A549 treated with AZD9567 at 1 μM for 4 hours (cell line): ENCODE data around the gene USP17L24. TPM values are rescaled to one million over a fixed set of nuclear protein-coding genes. Genes with fewer than 3 reads are reported as not detected.

Experiments used
- total RNA-seq: library from RNA; stranded (reverse); fragments of 200-300 nt; extraction: Qiagen RNA extraction; gene quantifications from 5 replicates; pipeline ENCODE4 v1.2.3, GENCODE V29; 2022; ENCODE audit not compliant: insufficient read depth

USP17L24 gene, protein sequence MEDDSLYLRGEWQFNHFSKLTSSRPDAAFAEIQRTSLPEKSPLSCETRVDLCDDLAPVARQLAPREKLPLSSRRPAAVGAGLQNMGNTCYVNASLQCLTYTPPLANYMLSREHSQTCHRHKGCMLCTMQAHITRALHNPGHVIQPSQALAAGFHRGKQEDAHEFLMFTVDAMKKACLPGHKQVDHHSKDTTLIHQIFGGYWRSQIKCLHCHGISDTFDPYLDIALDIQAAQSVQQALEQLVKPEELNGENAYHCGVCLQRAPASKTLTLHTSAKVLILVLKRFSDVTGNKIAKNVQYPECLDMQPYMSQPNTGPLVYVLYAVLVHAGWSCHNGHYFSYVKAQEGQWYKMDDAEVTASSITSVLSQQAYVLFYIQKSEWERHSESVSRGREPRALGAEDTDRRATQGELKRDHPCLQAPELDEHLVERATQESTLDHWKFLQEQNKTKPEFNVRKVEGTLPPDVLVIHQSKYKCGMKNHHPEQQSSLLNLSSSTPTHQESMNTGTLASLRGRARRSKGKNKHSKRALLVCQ
- total RNA-seq: not detected in 5 replicates

DNA sequence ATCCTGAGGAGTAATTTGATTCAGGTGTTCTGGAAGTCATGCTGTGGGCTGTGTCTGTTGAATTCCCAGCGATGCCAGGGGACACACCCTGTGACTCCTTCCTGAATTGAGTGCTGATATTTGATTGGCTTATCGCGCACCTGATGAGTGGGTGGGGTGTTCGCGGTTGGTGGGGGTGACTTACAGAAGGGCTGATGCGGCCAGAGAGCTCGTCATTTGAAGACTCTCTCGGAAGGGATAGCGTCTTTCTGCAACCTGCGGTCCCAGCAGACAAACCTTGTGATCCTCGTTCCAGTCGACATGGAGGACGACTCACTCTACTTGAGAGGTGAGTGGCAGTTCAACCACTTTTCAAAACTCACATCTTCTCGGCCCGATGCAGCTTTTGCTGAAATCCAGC, at the start of gene USP17L24:
TSS of gene USP17L24 (plus strand) at position 301 of the 400 bp plus-strand sequence. CDS start at position 301, 0 bp downstream.

DNA sequence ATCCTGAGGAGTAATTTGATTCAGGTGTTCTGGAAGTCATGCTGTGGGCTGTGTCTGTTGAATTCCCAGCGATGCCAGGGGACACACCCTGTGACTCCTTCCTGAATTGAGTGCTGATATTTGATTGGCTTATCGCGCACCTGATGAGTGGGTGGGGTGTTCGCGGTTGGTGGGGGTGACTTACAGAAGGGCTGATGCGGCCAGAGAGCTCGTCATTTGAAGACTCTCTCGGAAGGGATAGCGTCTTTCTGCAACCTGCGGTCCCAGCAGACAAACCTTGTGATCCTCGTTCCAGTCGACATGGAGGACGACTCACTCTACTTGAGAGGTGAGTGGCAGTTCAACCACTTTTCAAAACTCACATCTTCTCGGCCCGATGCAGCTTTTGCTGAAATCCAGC, 4.6 kb downstream of the USP17L24 start, which contains the start of gene USP17L25:
TSS of gene USP17L25 (plus strand) at position 301 of the 400 bp plus-strand sequence. CDS start at position 301, 0 bp downstream.

DNA sequence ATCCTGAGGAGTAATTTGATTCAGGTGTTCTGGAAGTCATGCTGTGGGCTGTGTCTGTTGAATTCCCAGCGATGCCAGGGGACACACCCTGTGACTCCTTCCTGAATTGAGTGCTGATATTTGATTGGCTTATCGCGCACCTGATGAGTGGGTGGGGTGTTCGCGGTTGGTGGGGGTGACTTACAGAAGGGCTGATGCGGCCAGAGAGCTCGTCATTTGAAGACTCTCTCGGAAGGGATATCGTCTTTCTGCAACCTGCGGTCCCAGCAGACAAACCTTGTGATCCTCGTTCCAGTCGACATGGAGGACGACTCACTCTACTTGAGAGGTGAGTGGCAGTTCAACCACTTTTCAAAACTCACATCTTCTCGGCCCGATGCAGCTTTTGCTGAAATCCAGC, 9.4 kb downstream of the USP17L24 start, which contains the start of gene USP17L26:
TSS of gene USP17L26 (plus strand) at position 301 of the 400 bp plus-strand sequence. CDS start at position 301, 0 bp downstream.

DNA sequence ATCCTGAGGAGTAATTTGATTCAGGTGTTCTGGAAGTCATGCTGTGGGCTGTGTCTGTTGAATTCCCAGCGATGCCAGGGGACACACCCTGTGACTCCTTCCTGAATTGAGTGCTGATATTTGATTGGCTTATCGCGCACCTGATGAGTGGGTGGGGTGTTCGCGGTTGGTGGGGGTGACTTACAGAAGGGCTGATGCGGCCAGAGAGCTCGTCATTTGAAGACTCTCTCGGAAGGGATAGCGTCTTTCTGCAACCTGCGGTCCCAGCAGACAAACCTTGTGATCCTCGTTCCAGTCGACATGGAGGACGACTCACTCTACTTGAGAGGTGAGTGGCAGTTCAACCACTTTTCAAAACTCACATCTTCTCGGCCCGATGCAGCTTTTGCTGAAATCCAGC, 14.1 kb downstream of the USP17L24 start, which contains the start of gene USP17L5:
TSS of gene USP17L5 (plus strand) at position 301 of the 400 bp plus-strand sequence. CDS start at position 301, 0 bp downstream.

DNA sequence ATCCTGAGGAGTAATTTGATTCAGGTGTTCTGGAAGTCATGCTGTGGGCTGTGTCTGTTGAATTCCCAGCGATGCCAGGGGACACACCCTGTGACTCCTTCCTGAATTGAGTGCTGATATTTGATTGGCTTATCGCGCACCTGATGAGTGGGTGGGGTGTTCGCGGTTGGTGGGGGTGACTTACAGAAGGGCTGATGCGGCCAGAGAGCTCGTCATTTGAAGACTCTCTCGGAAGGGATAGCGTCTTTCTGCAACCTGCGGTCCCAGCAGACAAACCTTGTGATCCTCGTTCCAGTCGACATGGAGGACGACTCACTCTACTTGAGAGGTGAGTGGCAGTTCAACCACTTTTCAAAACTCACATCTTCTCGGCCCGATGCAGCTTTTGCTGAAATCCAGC, 18.9 kb downstream of the USP17L24 start, which contains the start of gene USP17L27:
TSS of gene USP17L27 (plus strand) at position 301 of the 400 bp plus-strand sequence. CDS start at position 301, 0 bp downstream.

DNA sequence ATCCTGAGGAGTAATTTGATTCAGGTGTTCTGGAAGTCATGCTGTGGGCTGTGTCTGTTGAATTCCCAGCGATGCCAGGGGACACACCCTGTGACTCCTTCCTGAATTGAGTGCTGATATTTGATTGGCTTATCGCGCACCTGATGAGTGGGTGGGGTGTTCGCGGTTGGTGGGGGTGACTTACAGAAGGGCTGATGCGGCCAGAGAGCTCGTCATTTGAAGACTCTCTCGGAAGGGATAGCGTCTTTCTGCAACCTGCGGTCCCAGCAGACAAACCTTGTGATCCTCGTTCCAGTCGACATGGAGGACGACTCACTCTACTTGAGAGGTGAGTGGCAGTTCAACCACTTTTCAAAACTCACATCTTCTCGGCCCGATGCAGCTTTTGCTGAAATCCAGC, 23.6 kb downstream of the USP17L24 start, which contains the start of gene USP17L28:
TSS of gene USP17L28 (plus strand) at position 301 of the 400 bp plus-strand sequence. CDS start at position 301, 0 bp downstream.

DNA sequence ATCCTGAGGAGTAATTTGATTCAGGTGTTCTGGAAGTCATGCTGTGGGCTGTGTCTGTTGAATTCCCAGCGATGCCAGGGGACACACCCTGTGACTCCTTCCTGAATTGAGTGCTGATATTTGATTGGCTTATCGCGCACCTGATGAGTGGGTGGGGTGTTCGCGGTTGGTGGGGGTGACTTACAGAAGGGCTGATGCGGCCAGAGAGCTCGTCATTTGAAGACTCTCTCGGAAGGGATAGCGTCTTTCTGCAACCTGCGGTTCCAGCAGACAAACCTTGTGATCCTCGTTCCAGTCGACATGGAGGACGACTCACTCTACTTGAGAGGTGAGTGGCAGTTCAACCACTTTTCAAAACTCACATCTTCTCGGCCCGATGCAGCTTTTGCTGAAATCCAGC, 28.4 kb downstream of the USP17L24 start, which contains the start of gene USP17L29:
TSS of gene USP17L29 (plus strand) at position 301 of the 400 bp plus-strand sequence. CDS start at position 301, 0 bp downstream.

DNA sequence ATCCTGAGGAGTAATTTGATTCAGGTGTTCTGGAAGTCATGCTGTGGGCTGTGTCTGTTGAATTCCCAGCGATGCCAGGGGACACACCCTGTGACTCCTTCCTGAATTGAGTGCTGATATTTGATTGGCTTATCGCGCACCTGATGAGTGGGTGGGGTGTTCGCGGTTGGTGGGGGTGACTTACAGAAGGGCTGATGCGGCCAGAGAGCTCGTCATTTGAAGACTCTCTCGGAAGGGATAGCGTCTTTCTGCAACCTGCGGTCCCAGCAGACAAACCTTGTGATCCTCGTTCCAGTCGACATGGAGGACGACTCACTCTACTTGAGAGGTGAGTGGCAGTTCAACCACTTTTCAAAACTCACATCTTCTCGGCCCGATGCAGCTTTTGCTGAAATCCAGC, 37.9 kb downstream of the USP17L24 start, which contains the start of gene USP17L30:
TSS of gene USP17L30 (plus strand) at position 301 of the 400 bp plus-strand sequence. CDS start at position 301, 0 bp downstream.

Other genes starting within 250 kb of the USP17L24 start
- 0.02 TPM in 1 of 5 replicates, not detected in the others for gene FAM90A26, start 154.8 kb upstream of the USP17L24 start, total RNA-seq
- not detected in 5 replicates for gene USP17L10, start 114.5 kb upstream of the USP17L24 start, total RNA-seq
- gene USP17L11, start 109.8 kb upstream of the USP17L24 start, total RNA-seq: 0.06 TPM in 1 of 5 replicates, not detected in the others
- not detected in 5 replicates for gene USP17L12, start 105.0 kb upstream of the USP17L24 start, total RNA-seq
- gene USP17L13, start 100.3 kb upstream of the USP17L24 start, total RNA-seq: not detected in 5 replicates
- gene USP17L15, start 90.8 kb upstream of the USP17L24 start, total RNA-seq: not detected in 5 replicates
- not detected in 5 replicates for gene USP17L17, start 81.3 kb upstream of the USP17L24 start, total RNA-seq
- gene USP17L18, start 76.5 kb upstream of the USP17L24 start, total RNA-seq: not detected in 5 replicates
- gene USP17L19, start 71.8 kb upstream of the USP17L24 start, total RNA-seq: not detected in 5 replicates
- gene USP17L20, start 67.0 kb upstream of the USP17L24 start, total RNA-seq: not detected in 5 replicates
- not detected in 5 replicates for gene USP17L21, start 62.3 kb upstream of the USP17L24 start, total RNA-seq
- gene USP17L22, start 57.5 kb upstream of the USP17L24 start, total RNA-seq: not detected in 5 replicates
- not detected in 5 replicates for gene USP17L25, start 4.7 kb downstream of the USP17L24 start, total RNA-seq
- gene USP17L26, start 9.5 kb downstream of the USP17L24 start, total RNA-seq: not detected in 5 replicates
- not detected in 5 replicates for gene USP17L5, start 14.2 kb downstream of the USP17L24 start, total RNA-seq
- gene USP17L27, start 19.0 kb downstream of the USP17L24 start, total RNA-seq: not detected in 5 replicates
- not detected in 5 replicates for gene USP17L28, start 23.7 kb downstream of the USP17L24 start, total RNA-seq
- gene USP17L29, start 28.5 kb downstream of the USP17L24 start, total RNA-seq: not detected in 5 replicates
- gene USP17L30, start 38.0 kb downstream of the USP17L24 start, total RNA-seq: not detected in 5 replicates
- not detected in 5 replicates for gene DEFB131A, start 119.2 kb downstream of the USP17L24 start, total RNA-seq